ENCODE measurements around the gene TGFBR1.
A peak's percentile ranks its signal among the peaks of the same experiment; 100 is the strongest.

Gene TGFBR1

GRCh38 chr9:99104459-99105151, at the start of gene TGFBR1:
Gene TGFBR1, plus strand, starts transcription at chr9:99105113. Its CDS starts 93 bp downstream, at chr9:99105206.
- TF ChIP-seq CTCF (IDR thresholded peaks at IDR 0.05; ENCODE audit: extremely low read depth, missing control alignments), result no peak

GRCh38 chr9:99055384-99055783, 49.5 kb upstream of the TGFBR1 start:
- no peak for DNase-seq (ENCODE audit: low spot score)
- no peak for TF ChIP-seq CTCF (IDR thresholded peaks at IDR 0.05; ENCODE audit: extremely low read depth, missing control alignments)

More at GRCh38 chr9:99104459-99105151, at the start of gene TGFBR1:
- peak; percentile 99 for DNase-seq (ENCODE audit: low spot score)

GRCh38 chr9:99056186-99056585, 48.7 kb upstream of the TGFBR1 start:
- DNase-seq (ENCODE audit: low spot score), result no peak
- no peak for TF ChIP-seq CTCF (IDR thresholded peaks at IDR 0.05; ENCODE audit: extremely low read depth, missing control alignments)

- TF ChIP-seq CTCF (IDR thresholded peaks at IDR 0.05; ENCODE audit: extremely low read depth, missing control alignments), result no peak
- no peak for DNase-seq (ENCODE audit: low spot score)
Measured at GRCh38 chr9:99056886-99057664, 47.8 kb upstream of the TGFBR1 start.

- peak; percentile 54 for DNase-seq (ENCODE audit: low spot score)
- no peak for TF ChIP-seq CTCF (IDR thresholded peaks at IDR 0.05; ENCODE audit: extremely low read depth, missing control alignments)
Measured at GRCh38 chr9:99057665-99058625, 47.0 kb upstream of the TGFBR1 start.

GRCh38 chr9:99058964-99059921, 45.7 kb upstream of the TGFBR1 start:
- no peak for TF ChIP-seq CTCF (IDR thresholded peaks at IDR 0.05; ENCODE audit: extremely low read depth, missing control alignments)
- DNase-seq (ENCODE audit: low spot score), result peak; percentile 62

All from GM20000 (cell line).